ENCODE data around the gene ELK3.

GRCh38 chr12:96189781-96190180 lies 4.4 kb upstream of the ELK3 start:
- TF ChIP-seq CTCF (IDR thresholded peaks at IDR 0.05): no peak
- no peak for TF ChIP-seq POLR2A (IDR thresholded peaks at IDR 0.05)

Measured in adrenal gland (tissue), 5 donors.